Epithelial cell of proximal tubule (primary cell): ENCODE results near the gene OPA1. TPM values are rescaled to one million over a fixed set of nuclear protein-coding genes. Genes with fewer than 3 reads are reported as not detected.
A peak's percentile ranks its signal among the peaks of the same experiment; 100 is the strongest.
"Not testable (repeated sequence)": the region's sequence is repeated elsewhere in the genome, so short reads cannot be mapped to it uniquely, and the experiment has no call there.

Experiments used
- DNase-seq: peaks from one replicate; pipeline ENCODE4 v3.0.0-alpha.2; 2011; ENCODE audit warnings: low read depth
- H3K4me3 ChIP-seq: 2 replicates; pipeline ENCODE4 v1.5.1; 2011; ENCODE audit warnings: low read depth, mild to moderate bottlenecking, low read length
- total RNA-seq: library from RNA; depleted of rRNA; stranded (reverse); fragments of >200 nt; gene quantifications from 2 replicates; pipeline ENCODE4 v1.2.3, GENCODE V29; 2015
- TF ChIP-seq, protein P1 (sequence below): conservative IDR thresholded peaks from 2 replicates; pipeline ENCODE4 v1.5.1; 2012; ENCODE audit warnings: low read depth, mild to moderate bottlenecking, low read length

Gene OPA1
- total RNA-seq, 1 donor from 2014 or later, result 59.0 TPM

DNA sequence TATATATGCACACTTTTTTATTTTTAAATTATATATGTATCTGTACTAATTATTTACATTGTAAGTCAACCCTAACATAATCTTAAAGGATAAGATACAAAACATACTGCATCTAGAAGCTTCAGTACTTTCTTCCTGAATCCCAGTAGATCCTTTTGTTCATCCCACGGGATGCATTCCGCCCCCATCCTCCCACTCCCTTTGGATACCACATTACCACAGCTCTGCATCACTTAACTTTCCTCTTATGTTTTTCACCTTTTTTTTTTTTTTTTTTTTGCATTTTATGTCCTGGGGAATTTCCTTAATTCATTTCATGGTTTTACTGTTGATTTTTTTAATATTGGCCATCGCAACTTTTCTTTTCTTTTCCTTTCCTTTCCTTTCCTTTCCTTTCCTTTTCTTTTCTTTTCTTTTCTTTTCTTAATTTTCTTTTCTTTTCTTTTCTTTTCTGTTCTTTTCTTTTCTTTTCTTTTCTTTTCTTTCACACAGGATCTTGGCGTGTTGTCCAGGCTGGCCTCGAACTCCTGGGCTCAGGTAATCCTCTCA lies 3.0 kb downstream of the OPA1 start:
- H3K4me3 ChIP-seq, result no peak overlapping the region
- TF ChIP-seq, protein P1, sequence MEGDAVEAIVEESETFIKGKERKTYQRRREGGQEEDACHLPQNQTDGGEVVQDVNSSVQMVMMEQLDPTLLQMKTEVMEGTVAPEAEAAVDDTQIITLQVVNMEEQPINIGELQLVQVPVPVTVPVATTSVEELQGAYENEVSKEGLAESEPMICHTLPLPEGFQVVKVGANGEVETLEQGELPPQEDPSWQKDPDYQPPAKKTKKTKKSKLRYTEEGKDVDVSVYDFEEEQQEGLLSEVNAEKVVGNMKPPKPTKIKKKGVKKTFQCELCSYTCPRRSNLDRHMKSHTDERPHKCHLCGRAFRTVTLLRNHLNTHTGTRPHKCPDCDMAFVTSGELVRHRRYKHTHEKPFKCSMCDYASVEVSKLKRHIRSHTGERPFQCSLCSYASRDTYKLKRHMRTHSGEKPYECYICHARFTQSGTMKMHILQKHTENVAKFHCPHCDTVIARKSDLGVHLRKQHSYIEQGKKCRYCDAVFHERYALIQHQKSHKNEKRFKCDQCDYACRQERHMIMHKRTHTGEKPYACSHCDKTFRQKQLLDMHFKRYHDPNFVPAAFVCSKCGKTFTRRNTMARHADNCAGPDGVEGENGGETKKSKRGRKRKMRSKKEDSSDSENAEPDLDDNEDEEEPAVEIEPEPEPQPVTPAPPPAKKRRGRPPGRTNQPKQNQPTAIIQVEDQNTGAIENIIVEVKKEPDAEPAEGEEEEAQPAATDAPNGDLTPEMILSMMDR, result no peak
- no peak for DNase-seq

DNA sequence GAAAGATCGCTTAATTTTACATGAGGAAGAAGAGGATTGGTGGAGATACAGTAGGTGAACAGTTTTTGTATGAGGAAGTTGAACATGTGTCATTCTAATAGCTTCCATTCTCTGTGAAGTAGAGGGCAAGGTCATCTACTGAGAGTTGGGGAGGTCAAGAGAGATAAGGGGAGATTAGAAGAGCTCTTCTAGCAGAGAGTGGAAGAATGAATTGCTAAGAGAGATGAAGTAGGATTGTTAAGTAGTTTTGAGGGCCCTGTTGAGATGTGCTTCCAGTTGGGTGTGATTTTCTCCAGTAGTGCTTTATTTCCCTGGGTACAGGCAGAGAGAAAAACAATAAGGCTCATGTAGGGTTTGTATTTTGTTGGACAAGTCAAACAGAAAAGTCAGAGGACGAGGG lies 5.2 kb downstream of the OPA1 start:
- H3K4me3 ChIP-seq, result no peak overlapping the region
- no peak for DNase-seq
- TF ChIP-seq, protein P1, result no peak

GRCh38 chr3:193599393-193599792 lies 6.4 kb downstream of the OPA1 start:
- DNase-seq, result no peak
- TF ChIP-seq, protein P1, result no peak
- H3K4me3 ChIP-seq, result no peak overlapping the region

DNA sequence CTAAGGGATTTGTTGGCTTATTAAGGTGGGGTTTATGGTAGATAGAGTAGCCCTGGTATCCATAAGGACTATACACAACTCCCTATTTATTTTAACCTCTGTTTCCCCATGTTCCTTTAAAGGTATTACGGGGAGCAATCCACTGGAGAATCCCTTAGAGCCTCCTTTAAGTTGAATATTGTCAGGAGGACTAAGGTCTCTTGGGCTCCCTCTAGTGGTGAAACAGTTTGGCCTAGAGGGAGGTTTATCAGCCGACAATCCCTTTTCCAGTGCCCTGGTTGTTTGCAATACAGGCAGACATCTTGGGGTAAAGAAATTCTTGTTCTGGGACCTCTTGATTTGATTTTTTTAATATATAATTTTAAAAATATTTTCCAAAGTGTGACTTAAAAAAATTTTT lies 12.9 kb downstream of the OPA1 start:
- no peak overlapping the region for H3K4me3 ChIP-seq
- TF ChIP-seq, protein P1, result peak; percentile 93
- DNase-seq, result no peak

- not testable (repeated sequence) for H3K4me3 ChIP-seq, DNase-seq
These were observed 13.9 kb downstream of the OPA1 start for GRCh38 chr3:193606892-193607291.

GRCh38 chr3:193610516-193610915 lies 17.5 kb downstream of the OPA1 start:
- DNase-seq, H3K4me3 ChIP-seq: not testable (repeated sequence)

- DNase-seq, result no peak
- TF ChIP-seq, protein P1, result no peak
- no peak overlapping the region for H3K4me3 ChIP-seq
These were observed 21.4 kb downstream of the OPA1 start for GRCh38 chr3:193614430-193614829.

DNA sequence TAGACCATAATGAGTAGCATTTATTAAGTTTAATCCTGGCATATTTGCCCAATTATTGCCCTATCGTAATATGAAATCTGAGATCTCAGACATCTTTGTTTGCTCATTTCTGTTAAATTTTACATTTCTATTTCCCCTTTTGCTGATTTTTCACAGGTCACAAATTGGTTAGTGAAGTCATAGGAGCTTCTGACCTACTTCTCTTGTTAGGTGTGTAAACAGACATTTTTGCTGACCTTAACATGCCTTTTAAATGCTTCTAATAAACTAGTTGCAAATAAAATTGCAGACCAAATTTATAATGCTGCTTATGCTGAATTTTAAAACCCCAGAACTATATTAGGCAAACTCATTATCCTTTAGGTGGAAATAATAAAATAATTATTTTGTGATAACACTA lies 24.6 kb downstream of the OPA1 start:
- TF ChIP-seq, protein P1, result no peak
- H3K4me3 ChIP-seq, result no peak overlapping the region
- no peak for DNase-seq
